K562 (cell line): ENCODE measurements around the gene RHPN2. TPM values are rescaled to one million over a fixed set of nuclear protein-coding genes. Genes with fewer than 3 reads are reported as not detected.
A peak's percentile ranks its signal among the peaks of the same experiment; 100 is the strongest.

ENCODE experiments used
- CBFB ChIP-seq: sonication (generic); formaldehyde crosslinking; IDR thresholded peaks from 2 replicates; pipeline ENCODE4 v1.4.0; 2020; ENCODE audit warnings: mild to moderate bottlenecking, missing genetic modification reagents
- ESRRB ChIP-seq: fragments of 250-450 bp; sonication (Bioruptor Pico); IDR thresholded peaks from 2 replicates; pipeline ENCODE4 v1.5.0; 2020; ENCODE audit warnings: mild to moderate bottlenecking, moderate library complexity, borderline replicate concordance
- HMGN3 ChIP-seq: IDR thresholded peaks from 2 replicates; pipeline ENCODE4 v1.6.1; 2011; ENCODE audit warnings: borderline replicate concordance, low read depth, mild to moderate bottlenecking, mixed read lengths, low read length; ENCODE audit not compliant: insufficient read length; ENCODE audit errors: extremely low read depth
- KHSRP ChIP-seq: fragments of 450-650 bp; IDR thresholded peaks from 2 replicates; pipeline ENCODE4 v1.6.1; 2017
- KLF6 ChIP-seq: fragments of 250-450 bp; sonication (Bioruptor Pico); IDR thresholded peaks from 2 replicates; pipeline ENCODE4 v1.4.0; 2020; ENCODE audit warnings: mild to moderate bottlenecking, moderate library complexity, borderline replicate concordance
- MED1 ChIP-seq: sonication (generic); formaldehyde crosslinking; IDR thresholded peaks from 2 replicates; pipeline ENCODE4 v1.8.1; 2023; ENCODE audit warnings: missing genetic modification reagents, borderline replicate concordance
- SMAD1 ChIP-seq: fragments of 150-350 bp; IDR thresholded peaks from 2 replicates; pipeline ENCODE4 v1.6.1; 2014; ENCODE audit warnings: low read length, low read depth; ENCODE audit not compliant: partially characterized antibody
- SMARCE1 ChIP-seq: fragments of 450-650 bp; IDR thresholded peaks from 2 replicates; pipeline ENCODE4 v1.7.1; 2016; ENCODE audit warnings: mild to moderate bottlenecking
- SNRNP70 ChIP-seq: fragments of 200-400 bp; formaldehyde crosslinking; optimal IDR thresholded peaks from 2 replicates; pipeline ENCODE3; 2017; ENCODE audit warnings: low read depth, low read length
- SREBF1 ChIP-seq: fragments of 150-350 bp; IDR thresholded peaks from 2 replicates; pipeline ENCODE4 v1.6.1; 2014; ENCODE audit warnings: antibody characterized with exemption, low read depth, low read length, borderline replicate concordance
- TSC22D4 ChIP-seq: fragments of 450-650 bp; IDR thresholded peaks from 2 replicates; pipeline ENCODE4 v1.6.1; 2016; ENCODE audit warnings: missing genetic modification characterization, missing biosample characterization, control low read depth
- TSHZ1 ChIP-seq: fragments of 250-450 bp; sonication (Bioruptor Pico); IDR thresholded peaks from 2 replicates; pipeline ENCODE4 v1.4.0; 2020; ENCODE audit warnings: mild to moderate bottlenecking, moderate library complexity
- ZNF12 ChIP-seq: sonication (generic); formaldehyde crosslinking; IDR thresholded peaks from 2 replicates; pipeline ENCODE4 v1.4.0; 2020; ENCODE audit warnings: mild to moderate bottlenecking, missing genetic modification reagents
- ZNF3 ChIP-seq: fragments of 250-450 bp; sonication (Bioruptor Pico); IDR thresholded peaks from 2 replicates; pipeline ENCODE4 v1.5.0; 2021; ENCODE audit warnings: mild to moderate bottlenecking, moderate library complexity
- polyA plus RNA-seq, 8 experiments: library from polyadenylated mRNA; depleted of rRNA in 4 of 8; stranded (reverse) in 5 of 8; unstranded in 3 of 8; fragments of >200 nt; fragmentation: Nextera tagmentation in 2 of 8; fragmentation: Illumina TruSeq in 1 of 8; extraction: Ambion mirVana in 2 of 8; extraction: Trizol in 1 of 8; gene quantifications; 2 replicates each; pipeline versions ENCODE4 v1.2.1 to v1.2.3, GENCODE V29; 2011 to 2014; ENCODE audit warnings: inconsistent platforms in 1 of 8, missing spikeins in 1 of 8
- total RNA-seq, 7 experiments: library from RNA; depleted of rRNA in 6 of 7; stranded (reverse); fragments of >200 nt in 6 of 7; fragmentation: Illumina TruSeq in 2 of 7; extraction: Trizol in 2 of 7; gene quantifications; 2 replicates each; pipeline versions ENCODE4 v1.2.1 to v1.2.3, GENCODE V29; 2011 to 2021; ENCODE audit warnings: low replicate concordance in 1 of 7
- TF ChIP-seq, protein P1 (sequence below), 2 experiments: fragments of 250-450 bp in 1 of 2; fragments of 450-650 bp in 1 of 2; sonication (Bioruptor Pico) in 1 of 2; IDR thresholded peaks; 2 replicates each; pipeline versions ENCODE4 v1.6.1 to v1.8.0; 2016 to 2021; ENCODE audit warnings: mild to moderate bottlenecking in 2 of 2, moderate library complexity in 2 of 2, missing compliant biosample characterization in 1 of 2, missing genetic modification characterization in 1 of 2
- TF ChIP-seq, protein P2 (sequence below): sonication (generic); formaldehyde crosslinking; IDR thresholded peaks from 2 replicates; pipeline ENCODE4 v1.8.0; 2022; ENCODE audit warnings: mild to moderate bottlenecking, missing genetic modification reagents
- TF ChIP-seq, protein P3 (sequence below): fragments of 450-650 bp; IDR thresholded peaks from 2 replicates; pipeline ENCODE4 v1.7.0; 2016; ENCODE audit warnings: borderline replicate concordance

RHPN2 gene
- total and polyA plus RNA-seq, 9 of the 15 experiments (the other 6 are each of a cell fraction or from before 2014, with no cell fraction given): 0.63 to 9.9 (median 3.2) TPM

DNA sequence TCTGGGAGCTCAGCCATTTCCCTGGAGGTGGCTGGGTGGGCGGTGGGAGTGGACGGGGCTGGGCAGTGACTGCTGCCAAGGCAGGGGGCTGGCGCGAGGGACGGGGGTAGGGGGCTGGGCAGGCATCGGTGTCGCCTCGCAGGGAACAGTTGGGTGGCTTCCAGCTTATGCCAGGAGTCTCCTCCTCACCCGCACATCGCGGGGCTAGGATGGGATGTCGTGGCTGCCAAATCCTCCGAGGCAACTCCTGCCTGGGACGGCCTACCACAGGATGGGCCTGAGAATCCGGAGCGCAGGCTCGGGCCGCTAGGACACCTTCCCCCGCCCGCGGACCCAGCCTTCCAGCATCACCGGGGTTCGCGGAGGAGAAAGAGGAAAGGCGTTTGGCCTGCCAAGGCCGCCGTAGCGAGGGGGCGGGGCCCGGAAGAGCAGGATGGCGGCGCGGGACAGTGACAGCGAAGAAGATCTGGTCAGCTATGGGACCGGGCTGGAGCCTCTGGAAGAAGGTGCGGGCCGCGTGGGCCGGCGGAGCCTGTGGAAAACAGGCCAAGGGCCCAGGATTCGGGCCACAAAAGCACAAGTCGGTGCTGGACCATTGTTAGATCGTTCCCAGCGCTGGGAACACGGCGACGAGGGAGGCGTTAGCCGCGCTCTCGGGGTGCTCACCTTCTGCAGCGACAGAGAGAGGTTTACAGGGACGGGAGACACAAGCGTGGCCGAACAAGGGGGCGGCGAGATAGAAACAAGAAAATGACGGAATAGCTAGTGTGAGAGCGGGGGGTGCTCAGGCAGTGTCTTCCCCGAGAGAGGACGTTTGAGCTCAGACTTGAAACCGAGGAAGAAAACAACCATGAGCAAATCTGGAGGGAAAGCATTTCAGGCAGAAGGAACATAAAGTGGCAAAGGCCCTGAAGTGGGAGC, 16.3 kb upstream of the RHPN2 start, which contains the start of gene GPATCH1 (continued):
- TF ChIP-seq HMGN3: peak; percentile 66
- TF ChIP-seq CBFB (CRISPR knock-in tag): no peak
- no peak for TF ChIP-seq KHSRP
- TF ChIP-seq KLF6 (CRISPR knock-in tag): no peak
- no peak for TF ChIP-seq TSC22D4 (tag)
- no peak for TF ChIP-seq MED1 (CRISPR knock-in tag)
- no peak for TF ChIP-seq SREBF1
- no peak for TF ChIP-seq SNRNP70
- TF ChIP-seq, protein P1, sequence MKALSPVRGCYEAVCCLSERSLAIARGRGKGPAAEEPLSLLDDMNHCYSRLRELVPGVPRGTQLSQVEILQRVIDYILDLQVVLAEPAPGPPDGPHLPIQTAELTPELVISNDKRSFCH (CRISPR knock-in tag; IDR thresholded peaks at IDR 0.05): no peak
- TF ChIP-seq, protein P1 (tag; IDR thresholded peaks at IDR 0.05): peak; percentile 76
- TF ChIP-seq, protein P2, sequence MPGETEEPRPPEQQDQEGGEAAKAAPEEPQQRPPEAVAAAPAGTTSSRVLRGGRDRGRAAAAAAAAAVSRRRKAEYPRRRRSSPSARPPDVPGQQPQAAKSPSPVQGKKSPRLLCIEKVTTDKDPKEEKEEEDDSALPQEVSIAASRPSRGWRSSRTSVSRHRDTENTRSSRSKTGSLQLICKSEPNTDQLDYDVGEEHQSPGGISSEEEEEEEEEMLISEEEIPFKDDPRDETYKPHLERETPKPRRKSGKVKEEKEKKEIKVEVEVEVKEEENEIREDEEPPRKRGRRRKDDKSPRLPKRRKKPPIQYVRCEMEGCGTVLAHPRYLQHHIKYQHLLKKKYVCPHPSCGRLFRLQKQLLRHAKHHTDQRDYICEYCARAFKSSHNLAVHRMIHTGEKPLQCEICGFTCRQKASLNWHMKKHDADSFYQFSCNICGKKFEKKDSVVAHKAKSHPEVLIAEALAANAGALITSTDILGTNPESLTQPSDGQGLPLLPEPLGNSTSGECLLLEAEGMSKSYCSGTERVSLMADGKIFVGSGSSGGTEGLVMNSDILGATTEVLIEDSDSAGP (CRISPR knock-in tag): no peak
- no peak for TF ChIP-seq ZNF3 (CRISPR knock-in tag)
- TF ChIP-seq SMAD1: no peak
- TF ChIP-seq TSHZ1 (CRISPR knock-in tag): no peak
- no peak for TF ChIP-seq SMARCE1
- no peak for TF ChIP-seq ZNF12 (CRISPR knock-in tag)
- TF ChIP-seq, protein P3, sequence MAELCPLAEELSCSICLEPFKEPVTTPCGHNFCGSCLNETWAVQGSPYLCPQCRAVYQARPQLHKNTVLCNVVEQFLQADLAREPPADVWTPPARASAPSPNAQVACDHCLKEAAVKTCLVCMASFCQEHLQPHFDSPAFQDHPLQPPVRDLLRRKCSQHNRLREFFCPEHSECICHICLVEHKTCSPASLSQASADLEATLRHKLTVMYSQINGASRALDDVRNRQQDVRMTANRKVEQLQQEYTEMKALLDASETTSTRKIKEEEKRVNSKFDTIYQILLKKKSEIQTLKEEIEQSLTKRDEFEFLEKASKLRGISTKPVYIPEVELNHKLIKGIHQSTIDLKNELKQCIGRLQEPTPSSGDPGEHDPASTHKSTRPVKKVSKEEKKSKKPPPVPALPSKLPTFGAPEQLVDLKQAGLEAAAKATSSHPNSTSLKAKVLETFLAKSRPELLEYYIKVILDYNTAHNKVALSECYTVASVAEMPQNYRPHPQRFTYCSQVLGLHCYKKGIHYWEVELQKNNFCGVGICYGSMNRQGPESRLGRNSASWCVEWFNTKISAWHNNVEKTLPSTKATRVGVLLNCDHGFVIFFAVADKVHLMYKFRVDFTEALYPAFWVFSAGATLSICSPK: no peak
- TF ChIP-seq ESRRB: no peak
